HepG2 (cell line): Measurements from ENCODE around the gene ATG2A. TPM values are rescaled to one million over a fixed set of nuclear protein-coding genes. Genes with fewer than 3 reads are reported as not detected.

Source experiments
- CBFB ChIP-seq: sonication (generic); formaldehyde crosslinking; IDR thresholded peaks from 2 replicates; pipeline ENCODE4 v1.4.0; 2020; ENCODE audit warnings: missing genetic modification reagents
- CEBPB ChIP-seq: IDR thresholded peaks from 2 replicates; pipeline ENCODE4 v1.6.1; 2011; ENCODE audit warnings: low read depth, low read length, improper control_type of control experiment, borderline replicate concordance
- ELF3 ChIP-seq: IDR thresholded peaks from 2 replicates; pipeline ENCODE4 v1.6.1; 2016; ENCODE audit warnings: missing genetic modification reagents, missing compliant biosample characterization
- FIP1L1 ChIP-seq: fragments of 200-400 bp; formaldehyde crosslinking; IDR thresholded peaks from 2 replicates; pipeline ENCODE4 v1.6.1; 2018; ENCODE audit warnings: low read depth, mild to moderate bottlenecking, low read length, moderate library complexity, borderline replicate concordance; ENCODE audit not compliant: insufficient read depth
- ISL2 ChIP-seq: sonication (generic); formaldehyde crosslinking; IDR thresholded peaks from 2 replicates; pipeline ENCODE4 v1.5.0; 2020; ENCODE audit warnings: missing genetic modification reagents
- MAFK ChIP-seq, 2 experiments: IDR thresholded peaks in 1 of 2; conservative IDR thresholded peaks in 1 of 2; 2 replicates each; pipeline ENCODE4 v1.6.1; 2011; ENCODE audit warnings: improper control_type of control experiment in 2 of 2, low read length in 2 of 2
- MATR3 ChIP-seq: sonication (generic); formaldehyde crosslinking; IDR thresholded peaks from 2 replicates; pipeline ENCODE4 v1.4.0; 2020; ENCODE audit warnings: missing genetic modification reagents
- NBN ChIP-seq: fragments of 450-650 bp; conservative IDR thresholded peaks from 2 replicates; pipeline ENCODE4 v1.6.1; 2017
- NFIB ChIP-seq: sonication (generic); formaldehyde crosslinking; IDR thresholded peaks from 2 replicates; pipeline ENCODE4 v1.9.0; 2021; ENCODE audit warnings: missing genetic modification reagents, mild to moderate bottlenecking, borderline replicate concordance
- RERE ChIP-seq: IDR thresholded peaks from 2 replicates; pipeline ENCODE4 v1.6.1; 2016; ENCODE audit warnings: low read depth, missing genetic modification reagents, missing compliant biosample characterization
- RORA ChIP-seq: sonication (generic); formaldehyde crosslinking; IDR thresholded peaks from 2 replicates; pipeline ENCODE4 v1.5.0; 2020; ENCODE audit warnings: mild to moderate bottlenecking, missing genetic modification reagents, moderate library complexity
- SMAD3 ChIP-seq: sonication (generic); formaldehyde crosslinking; IDR thresholded peaks from 2 replicates; pipeline ENCODE4 v1.4.0; 2020; ENCODE audit warnings: missing genetic modification reagents
- SRY ChIP-seq: sonication (generic); formaldehyde crosslinking; IDR thresholded peaks from 2 replicates; pipeline ENCODE4 v1.8.0; 2022; ENCODE audit warnings: mild to moderate bottlenecking, missing genetic modification reagents
- USF2 ChIP-seq, 2 experiments: sonication (generic) in 1 of 2; formaldehyde crosslinking in 1 of 2; IDR thresholded peaks; 2 replicates each; pipeline versions ENCODE4 v1.5.1 to v1.6.1; 2011 to 2020; ENCODE audit warnings: borderline replicate concordance in 1 of 2, low read depth in 1 of 2, low read length in 1 of 2, mild to moderate bottlenecking in 1 of 2, missing genetic modification reagents in 1 of 2, moderate library complexity in 1 of 2
- ZHX1 ChIP-seq: sonication (generic); formaldehyde crosslinking; IDR thresholded peaks from 2 replicates; pipeline ENCODE4 v1.8.1; 2022; ENCODE audit warnings: low read depth, mild to moderate bottlenecking, missing genetic modification reagents
- ZNF12 ChIP-seq: sonication (generic); formaldehyde crosslinking; IDR thresholded peaks from 2 replicates; pipeline ENCODE4 v1.5.0; 2020; ENCODE audit warnings: missing genetic modification reagents
- ZNF431 ChIP-seq: sonication (generic); formaldehyde crosslinking; IDR thresholded peaks from 2 replicates; pipeline ENCODE4 v1.9.0; 2022; ENCODE audit warnings: missing genetic modification reagents, low read depth, mild to moderate bottlenecking, borderline replicate concordance
- polyA plus RNA-seq, 8 experiments: library from polyadenylated mRNA; depleted of rRNA in 3 of 8; stranded (reverse) in 7 of 8; unstranded in 1 of 8; fragments of >200 nt; fragmentation: Illumina TruSeq in 4 of 8; extraction: Trizol in 4 of 8; gene quantifications; 2 replicates each; pipeline versions ENCODE4 v1.2.1 to v1.2.3, GENCODE V29; 2011 to 2016; ENCODE audit warnings: low read depth in 4 of 8, missing spikeins in 1 of 8, mixed read lengths in 1 of 8; ENCODE audit not compliant: insufficient read depth in 1 of 8
- total RNA-seq, 5 experiments: library from RNA; depleted of rRNA; stranded (reverse); fragments of >200 nt; fragmentation: Illumina TruSeq; extraction: Trizol; gene quantifications; 2 replicates each; pipeline ENCODE4 v1.2.3, GENCODE V29; 2016; ENCODE audit warnings: low read depth in 1 of 5

Gene ATG2A
- total and polyA plus RNA-seq, 2 of the 13 experiments (the other 11 are each of a cell fraction or from before 2014, with no cell fraction given): 6.7 to 8.0 TPM

GRCh38 chr11:64856382-64857227 lies 60.4 kb downstream of the ATG2A start (continued):
- TF ChIP-seq ELF3 (CRISPR knock-in tag) (peak; percentile 84), RERE (no peak), ZNF431 (CRISPR knock-in tag) (no peak), SMAD3 (CRISPR knock-in tag) (no peak), SRY (CRISPR knock-in tag) (peak; percentile 33; the same call in 1 of the 2 replicates), CEBPB (peak; percentile 71), NFIB (CRISPR knock-in tag) (no peak), MATR3 (CRISPR knock-in tag) (no peak), USF2 (IDR thresholded peaks at IDR 0.05; ENCODE audit: low read depth, low read length) (no peak), USF2 (CRISPR knock-in tag; IDR thresholded peaks at IDR 0.05; ENCODE audit: borderline replicate concordance) (no peak), ZNF12 (CRISPR knock-in tag) (no peak), FIP1L1 (no peak), CBFB (CRISPR knock-in tag) (no peak), NBN (no peak), ZHX1 (CRISPR knock-in tag) (no peak), RORA (CRISPR knock-in tag) (no peak), MAFK (conservative IDR thresholded peaks at IDR 0.05 in 1 of 2, IDR thresholded peaks at IDR 0.05 in 1 of 2; ENCODE audit: low read length in 2 of 2) (no peak), ISL2 (no peak)
